ENCODE measurements around the gene TSBP1. TPM values are rescaled to one million over a fixed set of nuclear protein-coding genes. Genes with fewer than 3 reads are reported as not detected.

TSBP1 gene
- total RNA-seq, 1 experiment from 2014 or later: not detected

GRCh38 chr6:32294566-32294965 lies 77.1 kb downstream of the TSBP1 start:
- CTCF ChIA-PET: no interaction called here
- Histone ChIP-seq H3K79me2 (ENCODE audit: insufficient read depth, low read length) (no peaks in the 10 kb centered on the region), H3K9me2 (ENCODE audit: insufficient read depth) (no peaks in the 10 kb centered on the region), H3K36me3 (ENCODE audit: control insufficient read depth in 1 of 2, insufficient read depth in 2 of 2, low read length in 2 of 2) (no peaks in the 10 kb centered on the region), H3K27me3 (ENCODE audit: insufficient read depth, low read length) (0 out of 2 replicates have a peak, but pooled peaks cover 9% of the 10 kb centered on the region), H3K27ac (ENCODE audit: low read depth, low read length) (no peak overlapping the region), H3K4me3 (replicated peaks in 1 of 2; ENCODE audit: low read depth in 1 of 2, low read length in 2 of 2) (no peak overlapping the region), H3K9me3 (ENCODE audit: control insufficient read depth in 1 of 2, insufficient read depth in 1 of 2, low read depth in 1 of 2, low read length in 2 of 2) (no peaks in the 10 kb centered on the region), H4K20me1 (ENCODE audit: insufficient read depth) (no peaks in the 10 kb centered on the region), H3K4me1 (ENCODE audit: control insufficient read depth in 1 of 2, insufficient read depth in 2 of 2, low read length in 2 of 2) (no peaks in the 10 kb centered on the region), H3K4me2 (ENCODE audit: low read length) (no peak overlapping the region), H2AFZ (ENCODE audit: low read depth, low read length, poor library complexity, severe bottlenecking) (no peak overlapping the region), H3K9ac (ENCODE audit: low read length) (no peak overlapping the region)
- no TSS peak for BruUV-seq (replicated peaks)
- RAD21 ChIA-PET (ENCODE audit: low non-redundant PET in 1 of 2, low total read pairs in 2 of 2, uncharacterized antibody in 2 of 2, unreplicated experiment in 2 of 2): no interaction called here
- DNase-seq (ENCODE audit: low read depth, low spot score): no peak
- no peak for TF ChIP-seq EGR1 (IDR thresholded peaks at IDR 0.05; ENCODE audit: low read depth)
- no peak for TF ChIP-seq CEBPB (IDR thresholded peaks at IDR 0.05; ENCODE audit: low read depth)
- no peak for TF ChIP-seq ZNF274 (IDR thresholded peaks at IDR 0.05; ENCODE audit: low read depth, low read length)
- no peak for TF ChIP-seq ELF1 (IDR thresholded peaks at IDR 0.05; ENCODE audit: borderline replicate concordance, low read depth)
- no peak for TF ChIP-seq SP1 (IDR thresholded peaks at IDR 0.05; ENCODE audit: low read depth)
- TF ChIP-seq ZBTB33 (IDR thresholded peaks at IDR 0.05; ENCODE audit: extremely low read depth, insufficient replicate concordance, low read length): no peak
- no peak for TF ChIP-seq CBX3 (IDR thresholded peaks at IDR 0.05; ENCODE audit: low read depth)
- TF ChIP-seq EZH2 (IDR thresholded peaks at IDR 0.05): no peak
- no peak for TF ChIP-seq MAX (IDR thresholded peaks at IDR 0.05)
- no peak for TF ChIP-seq POLR2AphosphoS5 (IDR thresholded peaks at IDR 0.05; ENCODE audit: low read depth, low read length)
- no peak for TF ChIP-seq ZFX (IDR thresholded peaks at IDR 0.05)
- no peak for TF ChIP-seq FOSL1 (IDR thresholded peaks at IDR 0.05; ENCODE audit: low read depth)
- TF ChIP-seq, protein P1, sequence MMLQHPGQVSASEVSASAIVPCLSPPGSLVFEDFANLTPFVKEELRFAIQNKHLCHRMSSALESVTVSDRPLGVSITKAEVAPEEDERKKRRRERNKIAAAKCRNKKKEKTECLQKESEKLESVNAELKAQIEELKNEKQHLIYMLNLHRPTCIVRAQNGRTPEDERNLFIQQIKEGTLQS (IDR thresholded peaks at IDR 0.05): no peak
- intact Hi-C loops (cut with micrococcal nuclease): no loop called here
- no peak for ATAC-seq
- POLR2A ChIA-PET: no interaction called here

Data from HCT116 (cell line).